SJCRH30 (cell line): ENCODE data around the gene AVEN. TPM values are rescaled to one million over a fixed set of nuclear protein-coding genes. Genes with fewer than 3 reads are reported as not detected.

ENCODE experiments used
- total RNA-seq: library from RNA; depleted of rRNA; stranded (reverse); fragments of >200 nt; shearing (Covaris generic); gene quantifications from 2 replicates; pipeline ENCODE4 v1.2.3, GENCODE V29; 2014; rRNA removed

The AVEN gene
- total RNA-seq, 1 experiment from 2014 or later, result 16.8 TPM

Other genes with a start within 250 kb of the AVEN start
- not detected in 2 replicates for gene CHRM5, start 70.7 kb downstream of the AVEN start, total RNA-seq
- 32.5 and 33.4 TPM in 2 replicates for gene EMC7, start 62.7 kb upstream of the AVEN start, total RNA-seq
- gene PGBD4, start 62.9 kb upstream of the AVEN start, total RNA-seq, result 1.9 and 2.5 TPM in 2 replicates
- 35.5 and 37.4 TPM in 2 replicates for gene KATNBL1, start 170.9 kb upstream of the AVEN start, total RNA-seq
- 131 and 134 TPM in 2 replicates for gene EMC4, start 185.8 kb upstream of the AVEN start, total RNA-seq